Upper lobe of right lung (tissue), 1 donor: ENCODE data around the gene CHRNA5. TPM values are rescaled to one million over a fixed set of nuclear protein-coding genes. Genes with fewer than 3 reads are reported as not detected.

Experiments
- ATAC-seq: fragments of 200-7000 bp; cut with Tn5 transposase; one replicate; pipeline ENCODE4 v1.9.1; 2020; ENCODE audit warnings: mild to moderate bottlenecking, moderate library complexity
- DNase-seq: peaks from one replicate; pipeline ENCODE4 v3.0.0-alpha.2; 2020
- H3K27ac ChIP-seq: fragments of 200-600 bp; one replicate; pipeline ENCODE4 v1.8.0; 2022
- H3K27me3 ChIP-seq: fragments of 200-600 bp; one replicate; pipeline ENCODE4 v1.8.0; 2022; ENCODE audit warnings: mild to moderate bottlenecking
- H3K36me3 ChIP-seq: fragments of 200-600 bp; one replicate; pipeline ENCODE4 v1.8.0; 2022
- H3K4me1 ChIP-seq: fragments of 200-600 bp; one replicate; pipeline ENCODE4 v1.8.0; 2022
- H3K4me3 ChIP-seq: fragments of 200-600 bp; one replicate; pipeline ENCODE4 v1.8.0; 2022; ENCODE audit warnings: mild to moderate bottlenecking
- H3K9me3 ChIP-seq: fragments of 200-600 bp; one replicate; pipeline ENCODE4 v1.8.0; 2022
- intact Hi-C: fragments of 100-400 bp; cut with DNase I; formaldehyde crosslinking; loops from one replicate; pipeline ENCODE4 v1.11.0; 2022
- total RNA-seq: library from RNA; stranded (reverse); fragmentation: NEBNext Ultra II Directional; extraction: Animal tissue kit (Norgen Biotek cat#: 25700); gene quantifications from one replicate; pipeline ENCODE4 v1.2.1, GENCODE V29; 2021
- TF ChIP-seq, protein P1 (sequence below): fragments of 200-600 bp; IDR thresholded peaks from one replicate; pipeline ENCODE4 v1.8.0; 2022; ENCODE audit warnings: antibody characterized with exemption
- donor health status: DM: no; HTN: yes; CAD: no; lungs with severe emphysema.

CHRNA5 gene
- total RNA-seq, 1 donor from 2014 or later = 1.2 TPM

DNA sequence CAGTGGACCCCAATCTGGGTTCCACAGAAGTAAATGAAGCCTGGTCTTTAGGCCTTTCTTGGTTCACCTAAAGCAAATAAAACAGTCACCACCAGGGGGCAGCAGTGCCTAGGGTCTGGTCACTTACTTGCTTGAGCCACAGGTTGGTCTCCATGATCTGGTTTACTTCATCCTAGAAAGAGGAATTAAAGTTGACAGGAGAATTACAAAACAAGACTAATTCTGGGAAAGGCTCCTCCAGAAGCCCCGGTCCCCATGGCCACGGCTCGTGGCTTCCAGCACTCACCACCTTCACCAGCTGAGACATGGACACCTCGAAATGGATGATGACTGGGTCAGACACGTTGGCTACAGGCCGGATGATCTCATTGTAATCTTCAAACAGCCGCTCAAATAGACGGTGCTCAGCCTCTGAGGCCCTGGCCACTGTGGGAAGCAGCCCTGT, 53.2 kb downstream of the CHRNA5 start:
- Histone ChIP-seq H3K27me3 (peaks cover 49% of the 10 kb centered on the region), H3K36me3 (no peaks in the 10 kb centered on the region), H3K9me3 (no peaks in the 10 kb centered on the region), H3K4me1 (peaks cover 8% of the 10 kb centered on the region), H3K27ac (no peak overlapping the region), H3K4me3 (no peak overlapping the region)
- ATAC-seq = peak; percentile 87
- TF ChIP-seq, protein P1, sequence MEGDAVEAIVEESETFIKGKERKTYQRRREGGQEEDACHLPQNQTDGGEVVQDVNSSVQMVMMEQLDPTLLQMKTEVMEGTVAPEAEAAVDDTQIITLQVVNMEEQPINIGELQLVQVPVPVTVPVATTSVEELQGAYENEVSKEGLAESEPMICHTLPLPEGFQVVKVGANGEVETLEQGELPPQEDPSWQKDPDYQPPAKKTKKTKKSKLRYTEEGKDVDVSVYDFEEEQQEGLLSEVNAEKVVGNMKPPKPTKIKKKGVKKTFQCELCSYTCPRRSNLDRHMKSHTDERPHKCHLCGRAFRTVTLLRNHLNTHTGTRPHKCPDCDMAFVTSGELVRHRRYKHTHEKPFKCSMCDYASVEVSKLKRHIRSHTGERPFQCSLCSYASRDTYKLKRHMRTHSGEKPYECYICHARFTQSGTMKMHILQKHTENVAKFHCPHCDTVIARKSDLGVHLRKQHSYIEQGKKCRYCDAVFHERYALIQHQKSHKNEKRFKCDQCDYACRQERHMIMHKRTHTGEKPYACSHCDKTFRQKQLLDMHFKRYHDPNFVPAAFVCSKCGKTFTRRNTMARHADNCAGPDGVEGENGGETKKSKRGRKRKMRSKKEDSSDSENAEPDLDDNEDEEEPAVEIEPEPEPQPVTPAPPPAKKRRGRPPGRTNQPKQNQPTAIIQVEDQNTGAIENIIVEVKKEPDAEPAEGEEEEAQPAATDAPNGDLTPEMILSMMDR = peak; percentile 89
- intact Hi-C loops = no loop called here
- DNase-seq = peak; percentile 79

DNA sequence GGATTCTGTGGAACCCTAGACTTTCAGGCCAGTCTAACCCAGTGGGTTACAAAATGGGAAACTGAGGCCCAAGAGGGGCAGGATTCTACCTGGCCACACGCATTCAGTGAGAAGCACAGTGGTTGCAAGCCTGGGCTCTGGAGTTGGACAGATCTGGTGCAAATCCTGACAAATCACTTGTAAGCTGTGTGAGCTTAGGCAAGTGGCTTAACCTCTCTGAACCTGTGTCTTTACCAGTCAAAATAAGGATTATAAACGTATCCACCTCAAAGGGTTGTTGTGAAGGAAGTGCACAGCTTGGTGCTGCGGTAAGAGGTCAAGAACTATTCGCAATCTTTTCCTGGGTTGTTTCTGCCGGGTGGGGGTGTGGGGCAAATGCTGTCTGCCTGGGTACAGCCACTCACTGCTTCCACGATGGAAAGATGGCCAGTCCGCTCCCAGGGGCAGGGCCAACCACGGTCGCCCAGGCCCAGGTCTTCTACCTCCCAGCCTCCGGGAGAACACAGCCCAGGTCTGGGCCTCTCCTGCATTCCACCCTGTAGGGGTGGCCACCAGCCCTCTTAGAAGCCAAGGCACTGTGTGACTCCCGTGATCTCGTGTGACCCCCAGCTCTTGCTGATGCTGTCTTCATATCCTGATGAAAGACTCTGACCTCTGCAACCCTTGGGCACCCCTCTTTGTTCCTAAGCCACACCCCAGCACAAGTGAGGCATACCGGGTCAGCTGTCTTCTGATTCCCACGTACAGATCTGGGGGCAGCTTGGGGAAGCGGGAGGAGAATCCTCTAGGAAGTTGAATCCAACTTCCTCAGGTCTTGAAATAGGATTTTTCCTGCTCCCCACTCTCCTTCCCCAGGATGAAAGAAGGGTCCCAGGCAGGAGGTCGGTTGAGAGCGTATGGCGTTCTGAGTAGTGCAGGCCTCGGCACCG, 54.0 kb downstream of the CHRNA5 start:
- Histone ChIP-seq H3K27ac (no peak overlapping the region), H3K27me3 (peaks cover 57% of the 10 kb centered on the region), H3K4me1 (peaks cover 8% of the 10 kb centered on the region), H3K36me3 (no peaks in the 10 kb centered on the region), H3K4me3 (no peak overlapping the region), H3K9me3 (no peaks in the 10 kb centered on the region)
- intact Hi-C loops = no loop called here
- DNase-seq (peak; percentile 42), ATAC-seq (no peak)
- TF ChIP-seq, protein P1 = no peak

DNA sequence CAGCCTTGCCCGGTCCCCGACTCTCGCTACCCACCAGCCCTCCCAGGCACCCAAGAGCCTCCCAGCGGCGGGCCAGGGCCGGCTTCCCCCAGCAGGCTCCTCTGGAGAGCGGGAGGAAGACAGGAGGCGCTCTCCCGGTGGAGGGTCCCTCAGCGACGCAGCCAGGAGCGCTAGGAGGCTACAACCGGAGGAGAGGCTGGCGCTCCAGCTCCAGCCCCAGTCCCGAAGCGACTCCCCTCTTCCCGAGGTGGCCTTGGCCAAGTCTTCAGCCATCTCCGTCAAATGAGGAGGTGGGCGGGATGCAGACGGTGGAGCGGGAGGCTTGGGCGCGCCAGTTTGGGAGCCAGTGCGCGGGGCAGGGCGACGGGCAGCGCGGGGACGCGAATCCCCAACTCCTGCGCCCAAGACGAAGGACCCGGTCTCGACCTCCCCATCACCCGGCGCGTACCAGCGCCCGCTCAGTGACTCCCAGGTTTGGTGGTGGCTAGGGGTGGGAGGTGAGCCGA, 54.8 kb downstream of the CHRNA5 start:
- Histone ChIP-seq H3K9me3 (no peaks in the 10 kb centered on the region), H3K27ac (no peak overlapping the region), H3K36me3 (no peaks in the 10 kb centered on the region), H3K4me1 (peaks cover 8% of the 10 kb centered on the region), H3K4me3 (no peak overlapping the region), H3K27me3 (peaks cover 57% of the 10 kb centered on the region)
- DNase-seq (peak; percentile 58), ATAC-seq (no peak)
- TF ChIP-seq, protein P1 = no peak
- intact Hi-C loops = no loop called here

DNA sequence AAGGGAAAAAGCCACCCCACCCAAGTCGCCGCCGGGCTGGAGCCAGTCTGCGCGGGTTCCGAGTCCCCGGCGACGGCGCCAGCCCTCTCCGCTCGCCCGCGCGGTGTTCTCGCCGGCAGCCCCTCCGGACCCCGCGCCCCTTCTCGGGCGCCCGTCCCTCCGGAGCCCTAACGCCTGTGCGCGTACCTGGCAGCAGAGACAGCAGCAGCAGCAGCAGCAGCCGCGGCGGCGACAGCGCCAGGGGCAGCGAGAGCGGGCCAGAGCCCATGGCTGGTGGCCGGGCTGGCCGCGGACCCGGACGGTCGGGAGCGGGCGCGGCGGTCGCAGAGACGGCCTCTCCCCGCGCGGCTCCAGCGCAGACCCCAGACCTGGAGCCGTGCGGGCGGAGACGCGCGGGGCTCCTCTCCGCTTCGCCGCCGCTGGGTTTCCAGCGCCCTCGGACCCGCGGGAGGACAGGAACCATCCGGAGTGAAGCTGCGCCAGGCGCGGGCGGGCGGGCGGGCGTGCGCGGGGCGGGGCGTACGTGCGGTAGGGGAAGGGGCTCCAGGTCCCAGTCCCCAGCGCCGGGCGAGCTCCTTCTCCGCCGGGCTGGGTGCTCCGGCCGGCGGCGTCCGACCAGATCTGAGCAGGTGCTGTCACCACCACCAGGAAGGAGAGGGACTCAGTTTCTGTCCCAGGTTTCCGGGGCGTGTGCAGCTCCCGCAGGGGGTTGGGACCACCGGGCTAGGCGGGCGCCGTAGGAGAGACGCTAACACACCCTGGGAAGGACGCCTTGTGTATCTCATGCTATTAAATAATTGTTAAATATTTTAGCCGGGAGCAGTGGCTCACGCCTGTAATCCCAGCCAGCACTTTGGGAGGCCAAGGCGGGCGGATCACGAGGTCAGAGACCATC, 55.5 kb downstream of the CHRNA5 start, which contains the start of gene CHRNA3:
TSS of gene CHRNA3 (minus strand) at position 470 of the 895 bp plus-strand sequence. CDS start at position 268, 202 bp downstream.
- peak within 1 kb of the TSS; percentile 25 for H3K4me3 ChIP-seq
- no peak within 1 kb of the TSS for H3K27ac ChIP-seq
- intact Hi-C loops = no loop called here
- no peaks in the 10 kb centered on the region for H3K9me3 ChIP-seq
- no peaks in the 10 kb centered on the region for H3K36me3 ChIP-seq
- peak; percentile 49 for DNase-seq
- TF ChIP-seq, protein P1 = no peak
- peaks cover 8% of the 10 kb centered on the region for H3K4me1 ChIP-seq
- H3K27me3 ChIP-seq = peaks cover 57% of the 10 kb centered on the region
- ATAC-seq = no peak

DNA sequence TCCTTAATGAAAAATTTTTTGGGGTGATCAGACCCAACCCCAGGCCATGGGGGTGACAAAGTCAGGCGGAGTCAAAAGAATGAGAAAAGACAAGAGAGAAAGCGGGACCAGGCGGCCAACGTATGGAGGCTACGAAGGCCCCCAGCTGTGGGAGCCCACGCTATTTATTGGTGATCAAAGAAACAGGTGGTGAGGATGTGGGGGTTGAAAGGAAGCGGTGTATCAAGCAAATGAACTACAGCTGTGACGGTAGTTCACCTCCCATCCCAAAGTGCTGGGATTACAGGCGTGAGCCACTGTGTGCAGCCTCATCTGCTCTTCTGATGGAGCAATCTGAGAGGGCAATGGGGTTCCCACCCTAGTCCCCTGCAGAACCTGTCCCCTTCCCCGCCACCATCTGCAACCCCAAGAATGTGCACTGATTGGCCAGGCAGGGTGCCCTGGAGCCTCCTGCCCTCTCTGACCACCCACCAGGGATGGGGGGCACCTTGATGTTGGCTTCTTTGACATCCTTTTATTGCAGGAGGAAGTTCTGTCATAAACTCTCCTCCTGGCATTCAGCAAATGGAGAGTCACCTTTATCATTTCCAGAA, 56.6 kb downstream of the CHRNA5 start:
- Histone ChIP-seq H3K36me3 (no peaks in the 10 kb centered on the region), H3K27me3 (peaks cover 57% of the 10 kb centered on the region), H3K4me1 (peaks cover 8% of the 10 kb centered on the region), H3K27ac (no peak overlapping the region), H3K4me3 (no peak overlapping the region), H3K9me3 (no peaks in the 10 kb centered on the region)
- TF ChIP-seq, protein P1 = no peak
- DNase-seq (peak; percentile 4), ATAC-seq (no peak)
- intact Hi-C loops = no loop called here
